Mesendoderm (in vitro differentiated cells): ENCODE measurements around the gene SNPH.

ENCODE experiments used
- DNase-seq: peaks from one replicate; pipeline ENCODE4 v3.0.0; 2013
- H2AK5ac ChIP-seq: 2 replicates; pipeline ENCODE4 v1.6.1; 2013; ENCODE audit warnings: low read length, inconsistent platforms
- H2BK120ac ChIP-seq: 2 replicates; pipeline ENCODE4 v1.6.1; 2013; ENCODE audit warnings: low read depth, mild to moderate bottlenecking, low read length, moderate library complexity, mixed read lengths
- H2BK15ac ChIP-seq: replicated peaks from 2 replicates; pipeline ENCODE4 v1.6.1; 2013; ENCODE audit warnings: low read depth, mild to moderate bottlenecking, moderate library complexity
- H2BK5ac ChIP-seq: 2 replicates; pipeline ENCODE4 v1.6.1; 2013; ENCODE audit warnings: low read length, inconsistent platforms
- H3K18ac ChIP-seq: 2 replicates; pipeline ENCODE4 v1.6.1; 2013; ENCODE audit warnings: mild to moderate bottlenecking, low read length, mixed read lengths
- H3K23ac ChIP-seq: one replicate; pipeline ENCODE4 v1.6.1; 2013; ENCODE audit warnings: low read length
- H3K27ac ChIP-seq: 2 replicates; pipeline ENCODE4 v1.5.1; 2013; ENCODE audit warnings: low read depth, mild to moderate bottlenecking, inconsistent platforms, low read length, moderate library complexity
- H3K27me3 ChIP-seq: 2 replicates; pipeline ENCODE4 v1.6.1; 2013; ENCODE audit warnings: low read length, control low read depth, mild to moderate bottlenecking, inconsistent platforms; ENCODE audit not compliant: insufficient read depth, poor library complexity
- H3K36me3 ChIP-seq: 2 replicates; pipeline ENCODE4 v1.6.1; 2013; ENCODE audit warnings: low read length, inconsistent platforms; ENCODE audit not compliant: control insufficient read depth, insufficient read depth
- H3K4ac ChIP-seq: one replicate; pipeline ENCODE4 v1.6.1; 2013; ENCODE audit warnings: low read depth, mild to moderate bottlenecking, low read length, moderate library complexity
- H3K4me1 ChIP-seq: 2 replicates; pipeline ENCODE4 v1.6.1; 2013; ENCODE audit warnings: low read depth, low read length, inconsistent platforms; ENCODE audit not compliant: control insufficient read depth
- H3K4me2 ChIP-seq: 2 replicates; pipeline ENCODE4 v1.6.1; 2013; ENCODE audit warnings: low read length
- H3K4me3 ChIP-seq: 2 replicates; pipeline ENCODE4 v1.5.1; 2013; ENCODE audit warnings: mild to moderate bottlenecking, low read length
- H3K56ac ChIP-seq: one replicate; pipeline ENCODE4 v1.6.1; 2013; ENCODE audit warnings: low read length
- H3K79me1 ChIP-seq: 2 replicates; pipeline ENCODE4 v1.6.1; 2013; ENCODE audit warnings: low read length, inconsistent platforms
- H3K79me2 ChIP-seq: 2 replicates; pipeline ENCODE4 v1.6.1; 2013; ENCODE audit warnings: mild to moderate bottlenecking, low read length; ENCODE audit not compliant: control insufficient read depth, insufficient read depth
- H3K9ac ChIP-seq: 2 replicates; pipeline ENCODE4 v1.6.1; 2013; ENCODE audit warnings: low read length, inconsistent platforms
- H4K5ac ChIP-seq: one replicate; pipeline ENCODE4 v1.6.1; 2013; ENCODE audit warnings: low read length
- H4K8ac ChIP-seq: one replicate; pipeline ENCODE4 v1.6.1; 2013; ENCODE audit warnings: low read depth, mild to moderate bottlenecking, control low read depth, low read length, moderate library complexity
- WGBS: extraction: QIAGEN DNeasy Blood & Tissue Kit; methylation state at CpG from one replicate; pipeline ENCODE4 v1.1.7; 2013; ENCODE audit warnings: low lambda C conversion rate, missing lambda C conversion rate; ENCODE audit not compliant: insufficient coverage; ENCODE audit errors: extremely low coverage; 5-methylcytosine and 5-hydroxymethylcytosine counted together

The SNPH gene

GRCh38 chr20:1295276-1295930, 29.3 kb downstream of the SNPH start:
- no peak overlapping the region for H3K23ac ChIP-seq
- no peak overlapping the region for H3K4me2 ChIP-seq
- H3K27me3 ChIP-seq = no peaks in the 10 kb centered on the region
- no peaks in the 10 kb centered on the region for H3K36me3 ChIP-seq
- no peaks in the 10 kb centered on the region for H3K79me2 ChIP-seq
- H3K4me3 ChIP-seq = no peak overlapping the region
- no peak overlapping the region for H2BK5ac ChIP-seq
- H4K8ac ChIP-seq = no peak overlapping the region
- no peak overlapping the region for H3K9ac ChIP-seq
- H3K18ac ChIP-seq = no peak overlapping the region
- no peak overlapping the region for H2BK120ac ChIP-seq
- H3K4me1 ChIP-seq = no peaks in the 10 kb centered on the region
- no peaks in the 10 kb centered on the region for H3K79me1 ChIP-seq
- H4K5ac ChIP-seq = no peak overlapping the region
- H3K56ac ChIP-seq = no peak overlapping the region
- H2AK5ac ChIP-seq = no peak overlapping the region
- DNase-seq = no peak
- H3K27ac ChIP-seq = no peak overlapping the region
- no CpG with 5 or more reads among the region's 20 CpGs for WGBS
- H3K4ac ChIP-seq = no peak overlapping the region
- H2BK15ac ChIP-seq = no peak overlapping the region

- Histone ChIP-seq H3K9ac (no peak overlapping the region), H3K18ac (no peak overlapping the region), H2AK5ac (no peak overlapping the region), H3K4me1 (no peaks in the 10 kb centered on the region), H2BK15ac (no peak overlapping the region), H4K8ac (no peak overlapping the region), H3K4me3 (no peak overlapping the region), H3K4ac (no peak overlapping the region), H3K4me2 (no peak overlapping the region), H3K56ac (no peak overlapping the region), H3K79me2 (no peaks in the 10 kb centered on the region), H3K23ac (no peak overlapping the region), H3K36me3 (no peaks in the 10 kb centered on the region), H3K27me3 (no peaks in the 10 kb centered on the region), H2BK5ac (no peak overlapping the region), H3K79me1 (no peaks in the 10 kb centered on the region), H3K27ac (no peak overlapping the region), H4K5ac (no peak overlapping the region), H2BK120ac (no peak overlapping the region)
- WGBS = no CpG with 5 or more reads among the region's 20 CpGs
- DNase-seq = no peak
These were observed 30.1 kb downstream of the SNPH start for GRCh38 chr20:1296117-1296610.

GRCh38 chr20:1296922-1297321, 30.8 kb downstream of the SNPH start:
- Histone ChIP-seq H3K27ac (no peak overlapping the region), H4K5ac (no peak overlapping the region), H3K27me3 (no peaks in the 10 kb centered on the region), H2AK5ac (no peak overlapping the region), H3K79me1 (no peaks in the 10 kb centered on the region), H2BK5ac (no peak overlapping the region), H4K8ac (no peak overlapping the region), H3K56ac (no peak overlapping the region), H3K4me1 (no peaks in the 10 kb centered on the region), H3K4ac (no peak overlapping the region), H3K23ac (no peak overlapping the region), H3K9ac (no peak overlapping the region), H3K4me2 (no peak overlapping the region), H2BK120ac (no peak overlapping the region), H3K79me2 (no peaks in the 10 kb centered on the region), H3K36me3 (no peaks in the 10 kb centered on the region), H2BK15ac (no peak overlapping the region), H3K18ac (no peak overlapping the region), H3K4me3 (no peak overlapping the region)
- DNase-seq = no peak
- no CpG with 5 or more reads among the region's 14 CpGs for WGBS

- WGBS = no CpG with 5 or more reads among the region's 2 CpGs
- Histone ChIP-seq H3K27ac (no peak overlapping the region), H3K9ac (no peak overlapping the region), H3K4me1 (no peaks in the 10 kb centered on the region), H4K8ac (no peak overlapping the region), H2BK120ac (no peak overlapping the region), H3K56ac (no peak overlapping the region), H3K36me3 (no peaks in the 10 kb centered on the region), H3K4me2 (no peak overlapping the region), H3K23ac (no peak overlapping the region), H2BK15ac (no peak overlapping the region), H3K4me3 (no peak overlapping the region), H3K79me1 (no peaks in the 10 kb centered on the region), H3K27me3 (no peaks in the 10 kb centered on the region), H4K5ac (no peak overlapping the region), H2BK5ac (no peak overlapping the region), H3K18ac (no peak overlapping the region), H2AK5ac (no peak overlapping the region), H3K79me2 (no peaks in the 10 kb centered on the region), H3K4ac (no peak overlapping the region)
- DNase-seq = no peak
These were observed 31.4 kb downstream of the SNPH start for GRCh38 chr20:1297486-1297885.

GRCh38 chr20:1298166-1298565, 32.1 kb downstream of the SNPH start:
- no peak overlapping the region for H2AK5ac ChIP-seq
- no peak overlapping the region for H2BK120ac ChIP-seq
- no CpG with 5 or more reads among the region's 5 CpGs for WGBS

More at GRCh38 chr20:1298166-1298565, 32.1 kb downstream of the SNPH start:
- no peaks in the 10 kb centered on the region for H3K27me3 ChIP-seq
- H4K5ac ChIP-seq = no peak overlapping the region
- H3K9ac ChIP-seq = no peak overlapping the region
- no peaks in the 10 kb centered on the region for H3K36me3 ChIP-seq
- H3K4ac ChIP-seq = no peak overlapping the region
- H4K8ac ChIP-seq = no peak overlapping the region
- no peaks in the 10 kb centered on the region for H3K4me1 ChIP-seq
- H3K79me2 ChIP-seq = no peaks in the 10 kb centered on the region
- H3K27ac ChIP-seq = no peak overlapping the region
- no peak overlapping the region for H3K4me2 ChIP-seq
- H3K23ac ChIP-seq = no peak overlapping the region
- H3K4me3 ChIP-seq = no peak overlapping the region
- no peaks in the 10 kb centered on the region for H3K79me1 ChIP-seq
- no peak for DNase-seq
- no peak overlapping the region for H2BK5ac ChIP-seq
- no peak overlapping the region for H3K56ac ChIP-seq
- H3K18ac ChIP-seq = no peak overlapping the region
- no peak overlapping the region for H2BK15ac ChIP-seq
